Measurements from ENCODE around the gene PTPRT.
"Not testable (repeated sequence)": the region's sequence is repeated elsewhere in the genome, so short reads cannot be mapped to it uniquely, and the experiment has no call there.

The PTPRT gene

DNA sequence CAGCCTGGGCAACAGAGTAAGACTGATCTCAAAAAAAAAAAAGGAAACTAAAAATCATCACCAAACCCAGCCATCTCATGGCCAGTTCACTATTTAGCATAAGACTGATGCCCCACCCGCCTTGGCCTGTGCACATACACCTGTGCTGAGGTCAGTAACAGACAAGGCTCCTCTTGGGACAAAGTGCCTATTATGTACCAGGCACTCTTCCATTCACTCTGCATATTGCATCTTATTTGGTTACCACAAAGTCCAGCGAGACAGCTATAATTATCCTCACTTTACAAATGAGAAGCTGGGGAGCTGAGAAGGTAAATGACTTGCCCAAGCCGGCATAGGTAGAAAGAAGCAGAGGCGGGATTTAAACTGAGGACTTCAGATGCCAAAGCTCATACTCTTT lies 3.8 kb downstream of the PTPRT start:
- no peaks in the 10 kb centered on the region for H3K4me1 ChIP-seq (ENCODE audit: control insufficient read depth, insufficient read depth, low read length)
- peaks cover 28% of the 10 kb centered on the region for H3K27me3 ChIP-seq (ENCODE audit: control insufficient read depth, insufficient read depth, low read length)
- H3K36me3 ChIP-seq (ENCODE audit: control insufficient read depth, insufficient read depth, low read length), result no peaks in the 10 kb centered on the region
- no peak overlapping the region for H3K4me3 ChIP-seq (ENCODE audit: low read length)
- no peak overlapping the region for H3K9ac ChIP-seq (ENCODE audit: low read length)
- H3K9me3 ChIP-seq (ENCODE audit: control insufficient read depth, low read length), result no peaks in the 10 kb centered on the region

DNA sequence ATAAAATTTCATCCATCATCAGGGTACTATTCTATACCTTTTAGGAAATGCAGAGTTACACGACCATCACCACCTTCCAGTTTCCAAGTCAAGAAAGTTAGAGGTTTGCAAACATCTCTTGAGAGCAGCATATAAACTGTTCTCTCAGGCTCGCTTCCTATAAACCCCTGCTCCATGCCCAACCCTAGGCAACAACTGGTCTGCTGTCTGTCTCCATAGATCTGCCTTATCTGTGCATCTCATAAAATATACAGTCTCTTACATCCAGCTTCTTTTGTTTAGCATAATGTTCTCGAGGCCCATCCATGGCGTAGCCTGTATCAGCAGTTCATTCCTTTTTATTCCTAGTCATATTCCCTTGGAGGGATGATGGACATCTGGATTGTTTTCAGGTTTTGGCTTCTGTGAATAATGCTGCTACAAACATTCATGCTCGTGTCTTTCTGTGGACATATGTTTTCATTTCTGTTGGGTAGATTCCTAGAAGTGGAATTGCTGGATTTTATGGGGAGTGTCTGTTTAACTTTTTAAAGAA lies 6.1 kb downstream of the PTPRT start:
- H3K9me3 ChIP-seq (ENCODE audit: control insufficient read depth, low read length), result no peaks in the 10 kb centered on the region
- H3K27me3 ChIP-seq (ENCODE audit: control insufficient read depth, insufficient read depth, low read length), result peaks cover 12% of the 10 kb centered on the region
- no peaks in the 10 kb centered on the region for H3K36me3 ChIP-seq (ENCODE audit: control insufficient read depth, insufficient read depth, low read length)
- H3K4me3 ChIP-seq (ENCODE audit: low read length), result no peak overlapping the region
- H3K4me1 ChIP-seq (ENCODE audit: control insufficient read depth, insufficient read depth, low read length), result no peaks in the 10 kb centered on the region
- H3K9ac ChIP-seq (ENCODE audit: low read length), result no peak overlapping the region

DNA sequence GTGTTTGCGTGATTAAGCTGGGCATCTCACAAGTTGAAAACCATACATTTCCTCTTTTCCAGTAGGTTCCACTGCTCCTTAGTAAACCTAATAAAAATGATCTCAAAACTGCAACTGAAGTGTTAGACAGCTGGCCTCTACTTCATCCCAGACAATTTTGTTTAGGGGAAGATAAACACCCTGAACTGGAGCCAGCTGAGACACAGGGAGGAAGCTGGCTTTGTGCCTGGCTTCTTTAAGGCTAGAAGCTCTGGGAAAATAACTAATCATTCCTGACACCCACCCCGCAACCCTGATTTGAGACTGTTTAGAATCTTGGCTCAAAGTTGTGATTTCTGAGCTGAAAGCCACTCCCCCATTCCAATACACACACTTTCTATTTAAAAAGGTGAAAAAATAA lies 11.6 kb downstream of the PTPRT start:
- Histone ChIP-seq H3K4me1 (ENCODE audit: control insufficient read depth, insufficient read depth, low read length) (no peaks in the 10 kb centered on the region), H3K9me3 (ENCODE audit: control insufficient read depth, low read length) (no peaks in the 10 kb centered on the region), H3K36me3 (ENCODE audit: control insufficient read depth, insufficient read depth, low read length) (no peaks in the 10 kb centered on the region), H3K4me3 (ENCODE audit: low read length) (no peak overlapping the region), H3K9ac (ENCODE audit: low read length) (no peak overlapping the region), H3K27me3 (ENCODE audit: control insufficient read depth, insufficient read depth, low read length) (no peaks in the 10 kb centered on the region)

DNA sequence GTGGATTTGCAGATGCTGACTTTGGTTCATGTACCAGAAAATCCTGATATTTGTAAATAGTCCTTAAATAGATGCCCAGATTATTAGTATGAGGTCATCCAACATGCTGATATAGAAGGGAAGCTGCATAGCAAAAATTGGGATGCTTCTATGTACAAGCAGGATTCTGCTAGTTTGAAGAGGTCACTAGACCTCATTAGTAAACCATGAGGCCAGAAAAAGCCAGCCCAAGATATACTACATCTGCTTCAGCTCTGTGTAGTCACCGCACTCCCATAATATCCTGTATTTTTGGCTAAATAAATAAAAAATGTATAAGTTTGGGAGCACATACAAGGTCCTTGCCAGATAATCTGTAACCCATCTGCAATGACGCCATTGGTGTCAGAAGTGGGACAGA lies 13.0 kb downstream of the PTPRT start:
- Histone ChIP-seq H3K4me3 (ENCODE audit: low read length) (no peak overlapping the region), H3K36me3 (ENCODE audit: control insufficient read depth, insufficient read depth, low read length) (no peaks in the 10 kb centered on the region), H3K4me1 (ENCODE audit: control insufficient read depth, insufficient read depth, low read length) (no peaks in the 10 kb centered on the region), H3K27me3 (ENCODE audit: control insufficient read depth, insufficient read depth, low read length) (no peaks in the 10 kb centered on the region), H3K9me3 (ENCODE audit: control insufficient read depth, low read length) (no peaks in the 10 kb centered on the region), H3K9ac (ENCODE audit: low read length) (no peak overlapping the region)

DNA sequence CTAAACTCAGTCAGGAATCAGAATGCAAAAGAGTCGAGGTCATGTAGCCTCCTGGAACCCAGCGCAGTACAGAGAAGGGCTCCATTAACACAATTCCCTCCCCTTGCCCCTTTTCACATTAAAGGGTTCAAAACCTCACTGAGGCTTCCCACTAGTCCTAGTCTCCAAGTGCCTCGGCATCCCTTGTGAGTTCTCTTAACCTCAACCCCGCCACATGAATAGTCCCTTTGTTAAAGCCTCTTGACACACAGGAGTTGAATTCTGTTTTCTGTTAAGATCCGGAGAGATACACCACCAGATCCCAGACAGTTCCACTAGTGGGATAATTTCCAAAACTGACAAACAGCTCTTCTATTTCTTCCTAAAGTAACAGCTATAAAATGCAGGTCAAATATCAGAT lies 17.8 kb downstream of the PTPRT start:
- no peaks in the 10 kb centered on the region for H3K36me3 ChIP-seq (ENCODE audit: control insufficient read depth, insufficient read depth, low read length)
- no peak overlapping the region for H3K9ac ChIP-seq (ENCODE audit: low read length)
- H3K4me1 ChIP-seq (ENCODE audit: control insufficient read depth, insufficient read depth, low read length), result no peaks in the 10 kb centered on the region
- no peaks in the 10 kb centered on the region for H3K27me3 ChIP-seq (ENCODE audit: control insufficient read depth, insufficient read depth, low read length)
- no peaks in the 10 kb centered on the region for H3K9me3 ChIP-seq (ENCODE audit: control insufficient read depth, low read length)
- no peak overlapping the region for H3K4me3 ChIP-seq (ENCODE audit: low read length)

GRCh38 chr20:43170771-43171170 lies 18.9 kb downstream of the PTPRT start:
- Histone ChIP-seq H3K4me3 (ENCODE audit: low read length) (no peak overlapping the region), H3K9ac (ENCODE audit: low read length) (no peak overlapping the region), H3K27me3 (ENCODE audit: control insufficient read depth, insufficient read depth, low read length) (no peaks in the 10 kb centered on the region), H3K9me3 (ENCODE audit: control insufficient read depth, low read length) (no peaks in the 10 kb centered on the region), H3K4me1 (ENCODE audit: control insufficient read depth, insufficient read depth, low read length) (no peaks in the 10 kb centered on the region), H3K36me3 (ENCODE audit: control insufficient read depth, insufficient read depth, low read length) (no peaks in the 10 kb centered on the region)

- Histone ChIP-seq H3K4me1 (ENCODE audit: control insufficient read depth, insufficient read depth, low read length) (no peaks in the 10 kb centered on the region), H3K4me3 (ENCODE audit: low read length) (no peak overlapping the region)
Observed at GRCh38 chr20:43167615-43168014, 22.1 kb downstream of the PTPRT start.

DNA sequence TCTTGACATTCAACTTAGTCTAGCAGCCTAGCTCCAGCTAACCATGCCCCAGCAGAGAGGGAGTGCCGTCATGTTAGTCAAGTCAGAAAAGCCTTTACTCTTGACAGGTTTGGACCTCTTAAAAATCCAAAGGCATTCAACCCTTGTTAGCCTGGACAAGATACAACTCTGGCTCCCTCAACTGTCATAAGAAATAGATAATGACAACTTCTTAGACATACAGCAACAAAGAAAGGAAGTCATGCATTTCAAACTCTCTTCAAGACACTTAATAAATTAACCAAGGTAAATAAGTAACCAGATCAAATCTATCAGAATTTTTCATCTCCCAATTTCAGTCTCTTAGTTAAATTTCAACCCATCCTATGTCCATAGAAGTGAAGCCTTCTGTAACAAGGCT lies 22.7 kb downstream of the PTPRT start:
- Histone ChIP-seq H3K9me3 (ENCODE audit: control insufficient read depth, low read length) (no peaks in the 10 kb centered on the region), H3K36me3 (ENCODE audit: control insufficient read depth, insufficient read depth, low read length) (no peaks in the 10 kb centered on the region), H3K4me3 (ENCODE audit: low read length) (no peak overlapping the region), H3K4me1 (ENCODE audit: control insufficient read depth, insufficient read depth, low read length) (no peaks in the 10 kb centered on the region), H3K27me3 (ENCODE audit: control insufficient read depth, insufficient read depth, low read length) (no peaks in the 10 kb centered on the region), H3K9ac (ENCODE audit: low read length) (no peak overlapping the region)

More at GRCh38 chr20:43167615-43168014, 22.1 kb downstream of the PTPRT start:
- Histone ChIP-seq H3K36me3 (ENCODE audit: control insufficient read depth, insufficient read depth, low read length) (no peaks in the 10 kb centered on the region), H3K9me3 (ENCODE audit: control insufficient read depth, low read length) (no peaks in the 10 kb centered on the region), H3K27me3 (ENCODE audit: control insufficient read depth, insufficient read depth, low read length) (no peaks in the 10 kb centered on the region), H3K9ac (ENCODE audit: low read length) (no peak overlapping the region)

GRCh38 chr20:43165611-43166010 lies 24.1 kb downstream of the PTPRT start:
- Histone ChIP-seq H3K36me3 (ENCODE audit: control insufficient read depth, insufficient read depth, low read length) (no peaks in the 10 kb centered on the region), H3K9ac (ENCODE audit: low read length) (no peak overlapping the region), H3K4me3 (ENCODE audit: low read length) (no peak overlapping the region), H3K4me1 (ENCODE audit: control insufficient read depth, insufficient read depth, low read length) (no peaks in the 10 kb centered on the region), H3K9me3 (ENCODE audit: control insufficient read depth, low read length) (no peaks in the 10 kb centered on the region), H3K27me3 (ENCODE audit: control insufficient read depth, insufficient read depth, low read length) (no peaks in the 10 kb centered on the region)

DNA sequence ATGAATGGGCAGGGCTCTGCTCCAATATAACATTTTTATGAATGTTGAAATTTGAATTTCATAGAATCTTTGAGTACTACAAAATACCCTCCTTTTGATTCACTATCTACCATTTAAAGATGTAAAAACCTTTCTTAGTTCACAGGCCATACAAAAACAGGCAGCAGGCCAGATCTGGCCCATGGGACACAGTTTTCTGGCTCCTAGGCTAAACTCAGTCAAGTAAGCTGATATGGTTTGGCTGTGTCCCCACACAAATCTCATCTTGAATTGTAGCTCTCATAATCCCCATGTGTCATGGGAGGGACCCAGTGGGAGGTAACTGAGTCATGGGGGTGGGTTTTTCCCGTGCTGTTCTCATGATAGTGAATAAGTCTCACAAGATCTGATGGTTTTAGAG lies 25.0 kb downstream of the PTPRT start:
- H3K4me1 ChIP-seq (ENCODE audit: control insufficient read depth, insufficient read depth, low read length); H3K27me3 ChIP-seq (ENCODE audit: control insufficient read depth, insufficient read depth, low read length); H3K36me3 ChIP-seq (ENCODE audit: control insufficient read depth, insufficient read depth, low read length): not testable (repeated sequence)

GRCh38 chr20:43161716-43162115 lies 28.0 kb downstream of the PTPRT start:
- no peak overlapping the region for H3K9ac ChIP-seq (ENCODE audit: low read length)
- H3K36me3 ChIP-seq (ENCODE audit: control insufficient read depth, insufficient read depth, low read length), result no peaks in the 10 kb centered on the region
- no peaks in the 10 kb centered on the region for H3K9me3 ChIP-seq (ENCODE audit: control insufficient read depth, low read length)
- no peaks in the 10 kb centered on the region for H3K4me1 ChIP-seq (ENCODE audit: control insufficient read depth, insufficient read depth, low read length)
- no peak overlapping the region for H3K4me3 ChIP-seq (ENCODE audit: low read length)
- H3K27me3 ChIP-seq (ENCODE audit: control insufficient read depth, insufficient read depth, low read length), result no peaks in the 10 kb centered on the region

More for the DNA sequence above, 25.0 kb downstream of the PTPRT start:
- not testable (repeated sequence) for H3K9me3 ChIP-seq (ENCODE audit: control insufficient read depth, low read length); H3K9ac ChIP-seq (ENCODE audit: low read length); H3K4me3 ChIP-seq (ENCODE audit: low read length)

DNA sequence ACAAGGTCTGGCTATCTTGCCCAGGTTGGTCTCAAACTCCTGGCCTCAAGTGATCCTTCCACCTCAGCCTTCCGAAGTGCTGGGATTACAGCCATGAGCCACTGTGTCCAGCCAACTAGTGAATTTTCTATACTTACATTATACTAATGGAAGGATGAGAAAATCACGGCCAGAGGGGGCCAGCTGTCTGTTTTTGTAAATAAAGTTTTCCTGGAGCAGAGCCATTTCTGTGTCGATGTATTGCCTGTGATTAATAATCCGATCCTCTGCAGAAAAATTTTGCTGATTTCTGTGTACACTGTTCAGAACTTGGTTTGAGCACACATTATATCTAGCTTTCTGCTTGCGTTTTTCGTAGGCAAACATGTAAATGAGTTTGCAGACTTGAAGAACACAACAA lies 28.8 kb downstream of the PTPRT start:
- Histone ChIP-seq H3K4me3 (ENCODE audit: low read length) (no peak overlapping the region), H3K9ac (ENCODE audit: low read length) (no peak overlapping the region), H3K36me3 (ENCODE audit: control insufficient read depth, insufficient read depth, low read length) (no peaks in the 10 kb centered on the region), H3K9me3 (ENCODE audit: control insufficient read depth, low read length) (no peaks in the 10 kb centered on the region), H3K4me1 (ENCODE audit: control insufficient read depth, insufficient read depth, low read length) (no peaks in the 10 kb centered on the region), H3K27me3 (ENCODE audit: control insufficient read depth, insufficient read depth, low read length) (no peaks in the 10 kb centered on the region)

- Histone ChIP-seq H3K9ac (ENCODE audit: low read length) (no peak overlapping the region), H3K36me3 (ENCODE audit: control insufficient read depth, insufficient read depth, low read length) (no peaks in the 10 kb centered on the region), H3K27me3 (ENCODE audit: control insufficient read depth, insufficient read depth, low read length) (no peaks in the 10 kb centered on the region), H3K4me3 (ENCODE audit: low read length) (no peak overlapping the region), H3K4me1 (ENCODE audit: control insufficient read depth, insufficient read depth, low read length) (no peaks in the 10 kb centered on the region), H3K9me3 (ENCODE audit: control insufficient read depth, low read length) (no peaks in the 10 kb centered on the region)
Observed at GRCh38 chr20:43159994-43160393, 29.7 kb downstream of the PTPRT start.
